GM18519 (cell line): ENCODE results near the gene ENPP4.
"Not testable (repeated sequence)": the region's sequence is repeated elsewhere in the genome, so short reads cannot be mapped to it uniquely, and the experiment has no call there.

ENCODE experiments used
- ATAC-seq: cut with Tn5 transposase; IDR thresholded peaks from one replicate; pipeline ENCODE4 v1.9.1; 2021; ENCODE audit warnings: mild to moderate bottlenecking, moderate library complexity; ENCODE audit not compliant: unreplicated experiment, low FRiP score

The ENPP4 gene, protein sequence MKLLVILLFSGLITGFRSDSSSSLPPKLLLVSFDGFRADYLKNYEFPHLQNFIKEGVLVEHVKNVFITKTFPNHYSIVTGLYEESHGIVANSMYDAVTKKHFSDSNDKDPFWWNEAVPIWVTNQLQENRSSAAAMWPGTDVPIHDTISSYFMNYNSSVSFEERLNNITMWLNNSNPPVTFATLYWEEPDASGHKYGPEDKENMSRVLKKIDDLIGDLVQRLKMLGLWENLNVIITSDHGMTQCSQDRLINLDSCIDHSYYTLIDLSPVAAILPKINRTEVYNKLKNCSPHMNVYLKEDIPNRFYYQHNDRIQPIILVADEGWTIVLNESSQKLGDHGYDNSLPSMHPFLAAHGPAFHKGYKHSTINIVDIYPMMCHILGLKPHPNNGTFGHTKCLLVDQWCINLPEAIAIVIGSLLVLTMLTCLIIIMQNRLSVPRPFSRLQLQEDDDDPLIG

DNA sequence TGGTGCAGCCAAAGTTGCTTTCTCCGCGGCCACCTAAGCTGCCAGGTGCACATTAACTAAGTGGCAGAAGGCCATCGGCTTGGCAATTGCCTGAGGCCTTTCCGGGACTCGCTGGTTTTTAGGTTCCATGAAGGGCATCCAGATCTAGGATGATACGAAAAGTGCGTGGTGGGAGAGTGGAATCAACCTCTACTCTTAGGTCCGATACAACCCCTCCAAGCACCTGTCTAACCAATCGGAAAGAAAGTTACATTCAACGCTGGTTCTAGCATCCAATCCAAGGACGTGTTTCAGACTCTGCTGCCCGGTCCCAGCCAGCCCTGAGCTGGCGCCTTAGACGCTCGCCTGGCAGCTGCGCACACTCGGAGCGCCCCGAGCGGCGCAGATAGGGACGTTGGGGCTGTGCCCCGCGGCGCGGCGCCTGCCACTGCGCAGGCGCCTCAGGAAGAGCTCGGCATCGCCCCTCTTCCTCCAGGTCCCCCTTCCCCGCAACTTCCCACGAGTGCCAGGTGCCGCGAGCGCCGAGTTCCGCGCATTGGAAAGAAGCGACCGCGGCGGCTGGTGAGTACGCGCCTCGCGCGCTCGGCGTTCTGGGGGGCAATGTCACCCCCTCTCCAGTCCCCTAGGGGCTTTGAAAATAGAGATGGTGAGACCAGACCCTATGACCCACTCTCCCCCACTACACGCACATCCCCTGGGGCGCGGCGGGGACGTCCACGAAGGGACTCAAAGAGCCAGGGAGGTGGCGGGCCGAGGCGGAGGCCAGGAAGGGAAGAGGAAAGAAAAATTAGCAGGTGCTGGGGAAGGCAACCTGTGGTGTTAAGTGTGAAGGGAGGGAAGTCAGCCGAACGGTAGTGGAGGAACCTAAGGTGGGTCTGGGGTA is at the start of gene ENPP4:
Gene ENPP4 (plus strand): TSS at position 361 of the 883 bp plus-strand sequence. CDS start 9,595 bp downstream, outside the sequence.
- peak; percentile 92 for ATAC-seq

DNA sequence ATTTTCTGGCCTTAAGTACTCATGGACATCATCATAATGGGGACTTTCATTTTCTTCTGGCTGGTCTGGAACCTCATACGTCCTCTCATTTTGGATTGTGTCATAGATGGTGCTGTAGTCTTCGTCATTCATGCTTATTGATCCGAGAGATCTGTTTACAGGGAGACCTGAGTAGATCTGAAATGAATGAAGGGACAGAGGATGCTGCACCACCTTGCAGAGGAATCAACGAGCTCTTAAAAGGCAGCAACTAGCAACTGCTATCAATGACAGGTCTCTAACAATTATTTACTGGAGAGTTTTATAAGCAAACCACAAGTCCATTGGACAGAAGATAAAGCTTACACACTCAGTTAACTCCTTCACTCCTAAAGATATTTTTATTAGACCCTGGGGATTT is 49.7 kb upstream of the ENPP4 start:
- ATAC-seq: no peak

DNA sequence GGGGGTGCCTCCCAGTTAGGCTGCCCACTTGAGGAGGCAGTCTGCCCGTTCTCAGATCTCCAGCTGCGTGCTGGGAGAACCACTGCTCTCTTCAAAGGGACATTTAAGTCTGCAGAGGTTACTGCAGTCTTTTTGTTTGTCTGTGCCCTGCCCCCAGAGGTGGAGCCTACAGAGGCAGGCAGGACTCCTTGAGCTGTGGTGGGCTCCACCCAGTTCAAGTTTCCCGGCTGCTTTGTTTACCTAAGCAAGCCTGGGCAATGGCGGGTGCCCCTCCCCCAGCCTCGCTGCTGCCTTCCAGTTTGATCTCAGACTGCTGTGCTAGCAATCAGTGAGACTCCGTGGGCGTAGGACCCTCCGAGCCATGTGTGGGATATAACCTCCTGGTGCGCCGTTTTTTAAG is 44.1 kb upstream of the ENPP4 start:
- ATAC-seq: not testable (repeated sequence)

DNA sequence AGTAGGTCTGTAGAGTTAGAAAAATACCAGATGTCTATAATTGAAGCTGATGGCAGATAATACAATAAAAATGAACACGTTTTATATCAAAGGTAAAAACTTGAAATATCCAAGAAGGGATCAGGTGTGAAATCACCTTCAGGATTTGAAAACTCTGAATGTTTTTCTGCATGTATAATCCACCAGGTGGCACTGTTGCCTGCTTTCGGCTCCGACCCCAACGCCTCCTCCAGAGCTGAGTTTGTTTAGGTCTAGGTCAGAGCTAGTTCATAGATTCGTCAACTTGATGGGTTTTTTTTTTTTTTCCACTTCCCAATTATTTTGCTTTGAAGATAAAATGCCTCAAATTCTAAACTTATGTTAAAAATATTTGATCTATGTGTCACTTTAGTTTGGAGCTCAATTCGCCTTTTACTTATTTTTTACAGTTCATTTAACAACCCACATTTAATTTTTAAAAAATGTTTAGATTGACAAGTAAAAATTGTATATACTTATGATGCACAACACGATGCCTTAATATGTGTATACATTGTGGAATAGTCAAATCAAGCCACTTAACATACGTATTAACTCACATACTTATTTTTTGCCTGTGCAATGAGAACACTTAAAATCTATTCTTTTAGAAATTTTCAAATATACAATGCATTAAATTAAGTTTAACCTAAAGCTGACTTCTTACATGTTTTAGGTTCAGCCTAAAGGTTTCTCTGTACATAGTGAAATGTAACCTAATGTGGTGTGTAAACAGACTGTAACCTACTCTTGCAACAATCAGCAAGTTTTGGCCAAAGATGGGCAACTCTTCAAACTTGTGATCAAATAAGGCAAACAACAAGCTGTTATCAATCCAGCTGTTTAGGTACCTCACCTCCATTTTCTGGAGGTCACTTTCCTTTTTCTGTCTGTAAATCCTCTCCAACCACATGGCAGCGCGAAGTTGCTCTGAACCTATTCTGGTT is 39.4 kb upstream of the ENPP4 start:
- ATAC-seq: no peak

DNA sequence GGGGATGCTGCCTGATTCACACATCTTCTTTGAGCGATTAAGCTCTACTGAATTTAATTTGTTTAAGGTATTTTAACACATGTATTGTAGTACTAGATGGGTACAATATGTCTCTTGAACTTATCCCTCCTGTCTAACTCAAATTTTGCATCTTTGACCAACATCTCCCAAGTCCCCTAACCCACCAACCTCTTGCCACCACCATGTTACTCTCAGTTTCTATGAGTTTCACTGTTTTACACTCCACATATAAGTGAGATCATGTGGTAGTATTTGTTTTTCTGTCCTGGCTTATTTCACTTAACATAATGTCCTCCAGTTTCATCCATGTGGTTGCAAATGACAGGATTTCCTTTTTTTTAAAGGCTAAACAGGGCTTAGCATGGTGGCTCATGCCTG is 38.7 kb upstream of the ENPP4 start:
- no peak for ATAC-seq

DNA sequence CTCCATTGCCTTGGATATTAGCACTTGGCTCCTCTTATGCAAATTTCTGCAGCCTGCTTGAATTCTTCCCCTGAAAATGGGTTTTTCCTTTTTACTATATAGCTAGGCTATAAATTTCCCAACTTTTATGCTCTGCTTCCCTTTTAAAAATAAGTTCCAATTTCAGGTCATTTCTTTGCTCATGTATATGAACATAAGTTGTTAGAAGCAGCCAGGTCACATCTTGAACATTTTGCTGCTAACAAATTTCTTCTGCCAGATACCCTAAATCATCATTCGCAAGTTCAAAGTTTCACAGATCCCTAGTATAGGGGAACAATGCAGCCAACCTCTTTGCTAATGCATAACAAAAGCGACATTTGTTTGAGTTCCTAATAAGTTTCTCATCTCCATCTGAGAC is 34.5 kb upstream of the ENPP4 start:
- no peak for ATAC-seq

DNA sequence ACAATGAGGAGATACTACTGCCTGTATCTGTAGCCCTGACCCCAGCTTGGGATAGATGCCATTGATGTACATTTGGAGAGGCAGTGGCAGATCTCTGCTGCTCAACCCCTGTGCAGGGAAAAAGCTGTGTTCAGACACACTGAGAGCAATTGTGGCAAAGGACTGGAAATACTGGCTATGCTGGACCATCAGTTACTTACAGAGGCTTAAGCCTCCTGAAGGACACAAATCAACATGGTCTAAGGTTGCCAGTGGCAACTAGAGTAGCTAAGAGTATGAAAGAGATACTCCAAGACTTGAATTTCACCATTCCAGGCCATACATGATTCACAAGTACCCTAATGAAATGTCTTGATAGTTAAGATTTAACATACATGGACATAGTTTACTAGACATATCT is 32.4 kb upstream of the ENPP4 start:
- ATAC-seq: no peak

DNA sequence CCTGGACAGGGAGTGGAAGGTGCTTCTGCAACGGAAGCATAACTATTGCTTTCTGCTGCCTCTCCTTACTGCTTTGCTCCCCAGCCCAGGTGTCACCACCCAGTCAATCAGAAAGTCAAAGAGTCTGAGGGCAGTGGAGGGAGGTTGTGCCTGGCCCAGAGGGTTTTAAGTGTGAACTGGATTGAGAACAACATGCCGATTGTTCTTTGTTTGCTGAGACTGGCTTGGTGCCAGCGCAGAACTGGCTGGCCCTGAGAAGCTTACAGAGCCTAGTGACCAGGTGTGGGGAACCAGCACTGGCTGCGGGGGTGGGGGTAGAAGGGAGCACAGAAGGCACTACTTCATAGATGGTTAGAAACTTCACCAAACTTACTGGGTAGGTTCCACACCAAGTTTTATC is 31.1 kb upstream of the ENPP4 start:
- no peak for ATAC-seq

DNA sequence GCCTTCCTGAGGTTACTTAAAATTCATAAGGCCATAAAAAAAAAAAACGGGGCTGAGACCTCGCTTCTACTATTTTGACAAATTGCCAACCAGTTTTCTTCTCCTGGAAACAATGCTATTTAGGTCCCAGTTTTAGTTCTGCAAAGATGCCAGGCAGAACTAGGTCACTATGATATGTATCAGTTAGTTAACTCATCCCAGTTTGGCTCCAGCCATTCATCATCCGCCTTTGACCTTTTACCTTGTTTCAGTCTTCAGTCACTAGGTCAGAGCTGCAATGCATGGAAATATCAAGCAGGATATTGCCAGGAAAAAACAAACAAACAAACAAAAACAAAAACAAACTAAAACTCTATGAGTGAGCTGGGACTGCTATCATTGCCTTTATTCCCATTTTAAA is 29.8 kb upstream of the ENPP4 start:
- ATAC-seq: no peak

DNA sequence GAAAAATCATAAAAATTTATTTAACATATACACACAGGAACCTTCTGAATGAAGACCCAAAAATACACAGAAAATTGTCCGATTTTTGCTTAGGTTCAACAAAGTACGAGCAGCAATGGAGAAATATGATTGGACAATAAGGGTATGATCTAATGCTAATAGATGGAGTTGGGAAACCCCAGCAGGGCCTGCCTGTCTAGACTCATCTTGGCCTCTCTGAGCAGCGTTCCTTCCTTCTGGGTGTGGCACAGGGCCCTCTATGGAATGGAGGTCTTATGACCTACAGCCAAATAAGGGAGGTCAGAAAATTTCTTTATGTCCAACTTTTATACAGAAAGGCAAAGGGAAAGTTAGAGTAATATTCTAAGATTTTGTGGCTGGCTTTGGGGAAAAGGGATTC is 27.7 kb upstream of the ENPP4 start:
- no peak for ATAC-seq

DNA sequence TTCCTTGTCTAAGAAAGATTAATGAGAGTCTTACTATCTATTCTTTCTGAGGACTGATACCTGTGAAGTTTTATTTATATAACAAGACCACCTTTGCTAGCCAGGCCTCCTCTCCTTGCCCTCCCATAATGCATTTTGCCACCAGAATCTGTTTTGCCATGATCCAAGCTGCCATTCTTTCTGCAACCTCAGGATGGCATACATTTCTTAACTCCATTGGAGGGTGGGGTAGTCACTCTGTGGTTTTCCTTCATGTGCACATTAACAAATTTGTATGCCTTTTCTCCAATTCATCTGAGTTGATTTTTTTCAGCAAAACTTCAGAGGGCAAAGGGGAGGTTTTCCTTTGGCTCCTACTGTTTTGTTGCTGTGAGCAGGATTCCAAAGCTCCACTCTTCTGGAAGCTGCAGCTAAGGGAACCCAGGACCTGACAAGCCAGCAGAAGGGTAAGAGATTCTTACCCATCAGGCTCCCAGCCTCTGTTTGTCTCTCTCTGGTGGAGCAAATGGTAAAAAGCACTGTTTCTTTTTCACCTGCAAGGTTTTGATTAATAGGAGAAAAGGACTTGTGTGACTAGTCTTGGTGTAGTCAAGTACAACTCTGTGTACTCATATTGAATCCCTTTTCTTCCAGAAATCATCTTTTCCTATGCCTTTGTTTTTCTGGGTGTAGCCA is 26.2 kb upstream of the ENPP4 start:
- no peak for ATAC-seq

DNA sequence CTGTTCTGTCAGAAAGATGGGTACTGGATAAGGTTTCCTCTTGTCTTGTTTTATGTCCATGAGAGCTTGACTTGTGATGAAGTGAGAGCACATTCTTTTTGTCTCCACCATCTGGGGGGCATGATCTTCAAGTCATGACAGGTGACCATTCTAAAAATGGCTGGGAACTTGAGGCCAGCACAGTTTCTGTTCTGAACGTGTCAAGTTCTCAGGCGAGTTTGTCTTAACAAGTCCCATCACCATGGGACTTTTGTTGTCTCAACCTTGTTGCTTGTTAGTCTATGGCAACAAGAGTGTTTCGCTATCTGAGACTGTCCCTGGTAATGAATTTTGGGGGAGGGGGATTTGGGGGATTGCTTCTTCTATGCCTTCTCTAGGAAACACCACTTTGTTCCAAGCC is 25.6 kb upstream of the ENPP4 start:
- ATAC-seq: no peak

DNA sequence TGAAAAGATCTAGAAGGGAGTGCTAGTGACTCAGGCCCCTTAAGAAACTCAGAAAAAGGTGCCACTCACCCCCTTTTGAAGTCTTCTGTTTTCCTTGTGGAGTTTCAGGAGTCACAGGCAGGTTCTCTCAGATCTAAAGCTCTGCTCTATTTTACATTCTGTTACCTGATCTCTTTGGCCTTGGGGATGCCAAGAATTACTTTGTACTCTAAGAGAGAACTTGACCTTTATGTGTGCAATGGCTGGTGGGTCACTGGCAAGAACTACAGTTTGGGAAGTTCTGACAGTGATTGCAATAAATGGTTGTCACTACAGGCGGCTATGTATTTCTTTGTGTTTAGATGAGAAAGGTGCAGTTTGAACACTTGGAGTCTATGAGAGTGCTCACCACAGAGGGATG is 24.2 kb upstream of the ENPP4 start:
- no peak for ATAC-seq

DNA sequence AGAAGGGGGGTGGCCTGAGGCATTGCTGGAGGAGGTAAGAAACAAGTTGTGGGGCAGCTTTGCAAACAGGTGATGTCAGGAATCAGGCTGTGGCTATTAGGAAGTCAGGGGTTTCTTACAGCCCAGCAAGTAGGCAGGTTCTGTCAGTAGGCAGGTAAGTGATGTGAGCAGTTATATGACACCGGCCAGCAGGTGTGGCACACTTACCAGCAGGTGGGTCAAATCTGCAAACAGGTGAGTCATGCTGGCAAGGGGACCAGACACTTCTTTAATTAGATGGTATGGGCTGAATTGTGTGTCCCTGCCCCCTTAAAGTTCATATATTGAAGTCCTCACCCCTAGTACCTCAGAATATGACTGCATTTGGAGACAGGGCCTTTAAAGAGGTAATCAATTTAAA is 16.4 kb upstream of the ENPP4 start:
- ATAC-seq: no peak

DNA sequence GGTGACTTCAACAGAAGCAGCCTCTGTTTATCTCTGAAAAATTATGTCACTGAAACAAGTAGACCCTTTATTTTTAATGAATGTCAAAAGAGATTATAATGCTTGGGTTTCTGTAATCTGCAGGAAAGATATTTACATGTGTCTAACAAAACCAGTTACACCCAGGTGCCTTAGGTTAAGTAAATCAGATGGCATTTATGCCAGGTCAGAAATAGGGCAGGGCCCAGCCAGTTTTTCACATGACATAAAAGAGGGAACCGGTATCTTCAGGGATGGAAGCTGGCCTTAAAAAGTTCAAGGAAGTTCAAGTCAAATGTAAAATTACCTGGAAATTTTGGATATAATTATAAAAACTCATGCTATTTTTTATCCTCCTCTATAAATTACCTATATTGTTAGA is 14.2 kb upstream of the ENPP4 start:
- no peak for ATAC-seq

DNA sequence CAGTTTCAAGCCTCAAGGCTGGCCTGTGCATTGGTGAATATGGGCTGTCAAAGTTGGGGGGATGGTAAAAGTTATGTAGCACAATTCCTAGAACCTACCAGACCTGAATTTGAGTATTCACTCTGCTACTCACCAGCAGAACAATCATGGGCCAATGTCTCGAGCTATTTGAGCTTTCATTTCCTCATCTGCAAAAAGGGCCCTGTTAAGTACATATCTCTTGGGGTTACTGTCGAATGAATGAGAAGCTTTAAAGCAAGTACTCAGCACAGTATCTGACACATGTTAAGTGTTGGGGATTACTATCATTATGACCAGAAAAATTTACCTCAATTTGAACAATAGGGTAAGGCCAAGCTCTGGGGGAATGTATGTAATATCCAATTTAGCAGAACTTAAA is 13.5 kb upstream of the ENPP4 start:
- ATAC-seq: peak; percentile 36

DNA sequence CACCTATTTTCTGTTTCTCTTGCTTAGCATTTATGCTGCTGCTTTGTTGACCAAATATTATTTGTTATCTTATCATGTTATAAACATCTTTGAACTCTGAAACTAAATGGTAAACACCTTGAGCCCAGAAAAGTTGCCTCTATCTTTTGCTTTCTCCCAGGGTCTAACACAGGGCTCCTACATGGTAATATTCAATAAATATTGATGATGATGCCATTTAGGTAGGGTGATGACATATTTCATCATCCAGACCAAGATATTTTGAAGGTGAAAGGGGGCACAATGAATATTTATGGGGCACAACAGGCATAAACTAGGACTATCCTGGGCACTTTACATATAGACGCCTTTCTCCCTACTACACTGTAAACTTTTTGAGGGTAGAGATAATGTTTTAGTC is 11.6 kb upstream of the ENPP4 start:
- ATAC-seq: no peak

DNA sequence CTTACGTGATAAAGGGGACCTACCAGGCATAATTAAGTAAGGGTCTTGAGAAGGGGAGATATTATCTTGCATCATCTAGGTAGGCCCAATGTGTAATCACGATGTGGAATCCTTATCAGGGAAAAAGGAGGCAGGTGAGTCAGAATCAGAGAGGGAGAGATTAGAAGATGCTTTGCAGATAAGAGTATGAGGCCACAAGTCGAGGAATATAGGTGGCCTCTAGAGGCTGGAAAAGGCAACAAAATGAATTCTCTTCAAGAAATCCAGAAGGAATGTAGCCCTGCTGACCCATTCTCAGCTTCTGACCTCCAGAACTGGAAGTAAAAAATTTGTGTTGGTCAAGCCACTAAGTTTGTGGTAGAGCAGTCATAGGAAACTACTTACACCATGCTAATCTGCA is 11.0 kb upstream of the ENPP4 start:
- no peak for ATAC-seq

DNA sequence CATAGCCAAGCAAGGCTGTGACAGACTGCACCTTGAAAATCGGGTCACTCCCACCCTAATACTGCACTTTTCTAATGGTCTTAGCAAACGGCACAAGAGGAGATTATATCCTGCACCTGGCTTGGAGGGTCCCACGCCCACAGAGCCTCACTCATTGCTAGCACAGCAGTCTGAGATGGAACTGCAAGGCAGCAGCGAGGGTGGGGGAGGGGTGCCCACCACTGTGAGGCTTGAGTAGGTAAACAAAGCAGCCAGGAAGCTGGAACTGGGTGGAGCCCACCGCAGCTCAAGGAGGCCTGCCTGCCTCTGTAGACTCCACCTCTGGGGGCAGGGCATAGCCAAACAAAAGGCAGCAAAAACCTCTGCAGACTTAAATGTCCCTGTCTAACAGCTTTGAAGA is 10.1 kb upstream of the ENPP4 start:
- ATAC-seq: not testable (repeated sequence)

DNA sequence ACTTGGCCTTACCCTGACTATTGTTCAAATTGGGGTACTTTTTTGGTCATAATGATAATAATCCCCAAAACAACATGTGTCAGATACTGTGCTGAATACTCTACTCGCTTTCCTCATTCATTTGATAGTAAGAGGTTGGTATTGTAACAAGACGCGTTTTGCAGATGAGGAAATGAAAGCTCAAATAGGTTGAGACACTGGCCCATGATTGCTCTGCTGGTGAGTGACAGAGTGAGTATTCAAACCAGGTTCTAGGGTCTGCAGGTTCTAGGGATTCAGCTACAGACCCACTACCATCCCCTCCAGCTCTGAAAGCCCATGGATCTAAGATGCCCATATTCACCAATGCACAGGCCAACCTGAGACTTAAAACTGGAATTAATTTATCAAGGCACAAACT is 1.3 kb upstream of the ENPP4 start:
- ATAC-seq: peak; percentile 30
